NCI-H1930 (cell line): ENCODE results near the gene HAAO.
"Not testable (repeated sequence)": the region's sequence is repeated elsewhere in the genome, so short reads cannot be mapped to it uniquely, and the experiment has no call there.

Source experiments
- DNase-seq, 2 experiments: peaks; one replicate each; lab custom pipeline; 2025; lab: John Stamatoyannopoulos, UW

HAAO gene

DNA sequence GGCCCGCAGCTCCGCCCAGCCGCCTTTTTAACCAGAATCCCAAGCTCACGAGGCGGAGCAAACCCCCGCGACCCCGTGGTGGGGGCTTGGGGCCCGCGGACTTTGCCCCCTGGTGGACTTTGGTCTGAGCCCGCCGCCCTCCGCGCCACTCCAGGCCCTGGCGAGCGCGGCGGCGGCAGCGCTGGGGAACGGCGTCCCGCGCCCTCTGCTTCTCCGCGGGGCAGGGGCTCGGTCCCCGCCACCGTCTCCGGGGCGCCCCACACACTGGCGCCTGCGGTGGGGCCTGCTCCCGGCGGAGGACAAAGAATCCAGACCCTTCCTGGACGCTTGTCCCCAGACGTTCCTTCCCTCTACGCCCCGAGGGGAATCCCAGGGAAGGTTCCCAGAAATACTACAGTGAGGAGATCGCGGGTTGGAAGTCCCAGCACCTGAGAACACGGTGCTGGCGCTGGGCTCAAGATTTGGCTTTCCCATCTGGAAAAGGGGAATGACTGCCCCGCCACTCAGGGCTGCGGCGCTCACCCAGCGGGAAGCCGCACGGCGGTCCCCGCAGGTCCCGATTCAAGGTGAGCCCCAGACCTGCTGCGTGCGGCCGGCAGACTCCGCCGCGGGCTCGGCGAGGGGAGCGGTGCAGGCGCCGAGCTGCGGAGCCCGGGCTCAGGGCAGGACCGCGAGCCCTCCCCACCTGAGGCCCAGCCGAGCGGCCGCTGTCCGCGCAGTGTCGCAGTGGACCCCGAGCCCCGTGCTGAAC, at the start of gene HAAO:
Gene HAAO (minus strand): TSS at position 1 of the 751 bp plus-strand sequence. CDS start 47 bp downstream, outside the sequence.
- DNase-seq, result no peak

- DNase-seq, result no peak
These were observed 49.0 kb upstream of the HAAO start for GRCh38 chr2:42841344-42841743.

GRCh38 chr2:42840760-42841159, 48.4 kb upstream of the HAAO start:
- DNase-seq, result no peak

DNA sequence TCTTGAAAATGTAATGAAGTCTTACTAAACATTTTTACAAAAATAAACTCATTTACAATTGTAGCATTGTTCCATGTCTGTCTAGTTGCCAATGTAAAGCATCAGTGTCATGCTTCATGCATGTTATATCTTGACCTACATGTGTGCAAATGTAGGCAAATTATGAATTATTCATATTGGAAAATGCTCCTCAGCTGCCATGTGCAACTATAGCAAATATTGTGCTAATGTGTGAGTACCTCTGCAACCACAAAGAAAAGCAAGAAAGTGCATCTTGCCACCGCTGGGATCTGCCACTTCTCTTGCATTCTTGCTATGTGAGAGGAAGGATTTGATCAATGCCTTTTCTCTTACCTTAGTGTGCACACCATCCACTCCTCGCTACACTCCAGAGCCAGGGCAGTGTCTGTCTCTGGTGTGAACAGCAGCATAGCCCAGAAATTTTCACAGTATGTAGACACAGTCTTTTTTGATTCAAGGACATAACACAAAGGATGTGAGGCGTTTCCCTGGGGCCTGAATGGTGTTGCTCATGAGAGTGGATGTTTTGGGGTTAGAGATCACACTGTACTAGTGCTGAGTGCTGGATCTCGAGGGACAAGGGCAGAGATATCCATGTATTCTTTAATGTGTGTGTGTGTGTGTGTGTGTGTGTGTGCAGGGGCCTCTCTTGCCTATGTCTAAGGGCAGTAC, 47.6 kb upstream of the HAAO start:
- DNase-seq, result no peak

DNA sequence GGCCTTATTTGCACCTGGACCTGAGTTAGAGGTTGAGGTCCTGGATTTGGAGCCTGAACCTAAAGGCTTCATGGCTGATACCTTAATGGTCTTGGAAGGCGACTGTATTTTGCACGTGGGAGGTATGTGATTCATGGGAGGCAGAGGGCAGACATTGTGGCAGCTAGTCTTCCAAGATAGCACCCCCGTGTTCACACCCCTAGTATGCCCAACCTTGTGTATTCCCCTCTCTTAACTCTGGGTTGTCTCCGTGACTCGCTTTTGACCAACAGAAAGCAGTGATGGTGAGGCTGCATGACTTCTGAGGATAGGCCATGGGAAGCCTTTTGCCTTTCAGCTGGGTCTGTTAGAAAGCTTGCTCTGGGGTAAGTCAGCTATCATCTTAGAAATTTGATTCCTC, 45.8 kb upstream of the HAAO start:
- no peak for DNase-seq

DNA sequence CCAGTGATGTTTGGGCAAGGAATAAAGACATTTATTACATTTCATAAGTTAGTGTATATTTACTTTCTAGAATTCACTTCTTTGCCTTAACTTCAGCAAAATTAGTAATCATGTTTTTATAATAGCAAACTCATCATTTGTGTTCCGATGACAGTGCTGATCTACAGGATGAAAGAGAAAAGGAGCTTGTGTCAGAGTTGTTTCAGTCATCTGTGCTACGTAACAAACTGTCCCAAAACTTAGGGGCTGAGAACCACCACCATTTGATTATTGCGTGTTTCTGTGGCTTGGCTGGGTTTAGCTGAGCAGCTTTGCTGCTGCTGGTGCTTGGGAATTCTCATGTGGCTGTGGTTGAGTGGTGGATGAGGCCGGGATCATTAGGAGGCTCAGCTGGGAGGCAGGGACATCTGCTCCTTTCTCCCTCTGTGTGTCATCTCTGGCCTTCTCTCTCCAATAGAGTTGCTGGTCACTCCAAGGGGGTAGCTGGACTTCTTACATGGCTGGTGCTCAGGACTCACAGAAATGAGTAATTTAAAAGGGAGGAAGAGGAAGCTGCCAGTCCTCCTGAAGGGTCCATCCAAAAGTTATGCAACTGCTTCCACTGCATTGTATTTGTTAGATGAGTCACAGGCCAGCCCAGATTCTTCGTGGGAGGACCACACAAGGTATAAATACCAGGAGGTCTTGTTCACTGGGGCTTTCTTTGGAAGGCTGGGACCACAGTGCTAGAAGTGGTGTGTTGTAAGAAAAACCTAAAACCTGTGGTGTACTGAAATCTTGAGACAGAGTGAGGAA, 43.4 kb upstream of the HAAO start:
- no peak for DNase-seq

GRCh38 chr2:42834161-42834560, 41.8 kb upstream of the HAAO start:
- no peak for DNase-seq

DNA sequence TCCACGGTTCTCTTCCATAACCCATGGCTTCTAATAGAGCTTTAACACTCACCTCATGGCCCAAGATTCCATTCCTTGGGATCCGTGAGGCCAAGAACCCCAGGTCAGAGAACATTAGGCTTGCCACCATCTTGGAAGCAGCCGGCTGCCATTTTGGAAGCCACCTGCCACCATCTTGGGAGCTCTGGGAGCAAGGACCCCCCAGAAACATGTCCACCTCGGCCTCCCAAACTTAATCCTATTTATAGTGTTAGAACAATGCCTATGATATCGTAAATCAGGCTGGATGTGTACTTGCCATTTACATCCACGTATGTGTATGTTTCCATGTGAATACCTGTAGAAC, 39.9 kb upstream of the HAAO start:
- DNase-seq, result no peak

- not testable (repeated sequence) for DNase-seq
These were observed 39.3 kb upstream of the HAAO start for GRCh38 chr2:42831575-42832288.

- DNase-seq, result no peak
These were observed 38.7 kb upstream of the HAAO start for GRCh38 chr2:42830922-42831574.

- DNase-seq, result no peak
These were observed 37.5 kb upstream of the HAAO start for GRCh38 chr2:42829671-42830440.

DNA sequence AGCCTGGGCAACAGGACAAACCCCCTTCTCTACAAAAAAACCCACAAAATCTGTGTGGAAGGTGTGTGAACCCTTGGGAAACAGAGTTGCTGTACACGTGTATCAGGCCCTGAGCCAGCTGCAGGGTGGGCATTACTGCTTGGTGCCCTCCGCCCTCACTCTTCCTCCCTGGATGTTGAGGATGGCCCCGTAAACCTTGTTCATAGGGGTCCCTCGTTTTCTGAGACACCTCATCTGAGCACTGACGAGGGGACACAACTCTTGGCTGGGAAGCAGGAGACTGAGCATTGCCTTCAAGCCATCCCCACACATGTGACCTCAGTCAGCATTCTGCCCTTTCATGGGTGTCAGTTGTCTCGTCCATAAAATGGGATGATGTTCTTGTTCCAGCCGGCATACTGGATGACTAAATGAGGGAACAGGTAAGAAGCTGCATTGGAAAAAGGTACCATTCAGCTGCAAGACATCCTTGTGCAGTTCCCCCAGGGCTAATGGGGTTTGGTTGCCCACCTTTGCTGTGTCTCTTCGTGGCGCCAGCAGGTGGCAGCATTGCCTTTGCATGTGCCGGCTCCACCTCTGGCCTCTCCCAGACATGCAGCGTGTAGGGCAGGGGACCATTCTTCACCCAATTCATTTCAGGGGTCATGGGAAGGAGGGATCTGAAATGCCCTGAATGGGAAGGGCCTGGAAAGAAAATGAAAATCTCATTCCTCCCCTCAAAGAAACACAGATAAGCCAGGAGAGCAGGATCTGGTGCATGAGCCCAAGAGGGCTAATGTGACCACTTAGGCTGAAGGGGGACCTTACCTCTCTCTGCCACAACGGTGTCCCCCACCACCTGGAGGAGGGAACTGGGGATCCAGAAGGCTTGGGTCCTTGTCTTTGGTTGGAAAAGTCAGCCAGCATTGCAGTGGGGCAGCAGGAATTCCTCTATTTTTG, 36.4 kb upstream of the HAAO start:
- DNase-seq, result peak; percentile 66 to 67

DNA sequence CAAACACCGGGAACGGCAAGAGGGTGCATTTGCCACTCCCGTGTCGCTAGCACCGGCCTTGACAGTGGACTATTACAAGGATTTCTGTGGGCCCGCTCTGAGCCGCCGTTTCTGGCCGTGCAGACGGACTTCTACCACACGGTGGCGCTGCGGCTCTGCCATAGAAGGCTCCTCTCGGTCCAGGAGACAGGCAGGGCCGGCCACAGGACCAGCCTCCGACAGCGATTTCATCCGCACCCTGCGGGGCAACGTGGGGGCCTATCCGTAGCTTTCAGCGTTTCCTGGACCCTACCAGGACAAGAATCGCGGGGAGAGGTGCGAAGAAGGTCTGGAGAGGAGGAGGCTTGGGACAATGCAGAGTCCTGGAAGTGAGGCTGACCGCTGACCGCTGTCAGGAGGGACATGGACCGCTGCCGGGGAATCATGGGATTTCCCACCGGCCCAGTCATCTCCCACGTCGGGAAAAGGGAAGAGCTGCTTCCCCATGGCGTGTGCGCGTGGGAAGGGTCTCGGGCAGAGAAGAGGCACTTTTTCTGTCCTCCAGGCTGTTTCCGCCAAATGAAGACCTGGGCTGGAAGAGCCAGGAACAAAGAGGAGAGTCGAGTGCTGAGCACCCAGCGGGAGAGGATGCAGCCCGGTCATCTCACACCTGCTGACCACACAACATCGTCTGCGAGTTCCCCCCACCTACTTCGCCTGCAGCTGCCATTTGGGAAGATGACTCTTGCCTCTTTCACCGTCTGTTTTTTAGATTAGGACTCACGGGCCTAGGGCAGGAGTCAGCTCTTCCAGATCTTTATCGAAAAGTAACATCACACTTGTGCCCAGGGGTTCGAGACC, 35.5 kb upstream of the HAAO start:
- DNase-seq, result peak; percentile 53 to 77

GRCh38 chr2:42826231-42826630, 33.8 kb upstream of the HAAO start:
- DNase-seq, result no peak

GRCh38 chr2:42824454-42824807, 32.0 kb upstream of the HAAO start:
- no peak for DNase-seq

- DNase-seq, result no peak
These were observed 31.5 kb upstream of the HAAO start for GRCh38 chr2:42823744-42824453.

- no peak for DNase-seq
These were observed 26.8 kb upstream of the HAAO start for GRCh38 chr2:42819160-42819559.

DNA sequence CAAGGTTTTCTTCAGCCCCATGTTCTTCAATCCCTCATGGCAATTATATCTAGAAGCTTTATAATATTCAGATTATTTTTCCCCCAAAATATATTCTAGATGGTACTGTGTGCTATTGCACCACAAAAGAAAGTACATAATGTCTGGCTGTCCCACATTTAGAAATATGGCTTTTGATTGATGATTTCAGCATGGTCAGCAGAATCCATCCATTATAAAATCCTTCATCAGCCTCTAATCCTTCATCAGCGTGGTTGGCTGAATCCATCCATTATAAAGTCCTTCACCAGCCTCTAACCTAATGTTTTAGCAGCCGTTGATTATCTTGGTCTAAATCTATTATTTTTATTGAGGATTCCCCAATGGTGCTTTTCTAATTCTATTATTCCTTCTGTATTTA, 23.3 kb upstream of the HAAO start:
- DNase-seq, result no peak
